CD14-positive monocyte (primary cell): ENCODE results near the gene DACT1. TPM values are rescaled to one million over a fixed set of nuclear protein-coding genes. Genes with fewer than 3 reads are reported as not detected.

Experiments used
- DNase-seq, 3 donors: peaks; one replicate each; pipeline ENCODE4 v3.0.0-alpha.2; 2011 to 2022
- H2AFZ ChIP-seq: 2 replicates; pipeline ENCODE4 v1.6.0; 2012; ENCODE audit warnings: mild to moderate bottlenecking, low read depth, low read length, inconsistent platforms; ENCODE audit not compliant: insufficient read depth, poor library complexity, severe bottlenecking
- H3K27ac ChIP-seq, 2 donors: 1 replicate in 1 of 2; 2 replicates in 1 of 2; pipeline ENCODE4 v1.5.1; 2012 to 2013; ENCODE audit warnings: low read length in 2 of 2, control low read depth in 1 of 2, inconsistent platforms in 1 of 2, low read depth in 1 of 2, mild to moderate bottlenecking in 1 of 2
- H3K27me3 ChIP-seq, 2 donors: one replicate each; pipeline versions ENCODE4 v1.6.0 to v1.6.1; 2011 to 2013; ENCODE audit warnings: low read length in 2 of 2; ENCODE audit not compliant: control insufficient read depth in 2 of 2, insufficient read depth in 2 of 2
- H3K36me3 ChIP-seq, 2 donors: replicated peaks in 1 of 2; 1 replicate in 1 of 2; 2 replicates in 1 of 2; pipeline versions ENCODE4 v1.5.1 to v1.6.1; 2012 to 2013; ENCODE audit warnings: low read length in 2 of 2, control low read depth in 1 of 2, inconsistent platforms in 1 of 2, mild to moderate bottlenecking in 1 of 2; ENCODE audit not compliant: insufficient read depth in 2 of 2, control insufficient read depth in 1 of 2
- H3K4me1 ChIP-seq, 2 donors: 1 replicate in 1 of 2; 2 replicates in 1 of 2; pipeline versions ENCODE4 v1.5.1 to v1.6.1; 2012 to 2013; ENCODE audit warnings: low read length in 2 of 2, control low read depth in 1 of 2, inconsistent platforms in 1 of 2, mild to moderate bottlenecking in 1 of 2, moderate library complexity in 1 of 2; ENCODE audit not compliant: insufficient read depth in 2 of 2, control insufficient read depth in 1 of 2
- H3K4me2 ChIP-seq: replicated peaks from 2 replicates; pipeline ENCODE3; 2012; ENCODE audit warnings: low read length, moderate library complexity, mild to moderate bottlenecking; ENCODE audit not compliant: poor library complexity, severe bottlenecking; ENCODE audit errors: extremely low read depth
- H3K4me3 ChIP-seq, 3 experiments: fragments of 200-600 bp in 1 of 3; sonication (generic) in 1 of 3; replicated peaks in 1 of 3; 1 replicate in 2 of 3; 2 replicates in 1 of 3; pipeline ENCODE4 v1.5.1; 2011 to 2013; ENCODE audit warnings: low read length in 3 of 3, mild to moderate bottlenecking in 3 of 3, control low read depth in 2 of 3, low read depth in 2 of 3, inconsistent platforms in 1 of 3, moderate library complexity in 1 of 3
- H3K79me2 ChIP-seq: 2 replicates; pipeline ENCODE4 v1.6.0; 2012; ENCODE audit warnings: mild to moderate bottlenecking, control low read depth, inconsistent platforms, low read length, moderate library complexity; ENCODE audit not compliant: insufficient read depth
- H3K9ac ChIP-seq: 2 replicates; pipeline ENCODE4 v1.6.0; 2017; ENCODE audit warnings: low read length, mild to moderate bottlenecking; ENCODE audit not compliant: insufficient read depth, poor library complexity, severe bottlenecking
- H3K9me3 ChIP-seq, 2 donors: replicated peaks in 1 of 2; 1 replicate in 1 of 2; 2 replicates in 1 of 2; pipeline versions ENCODE4 v1.5.1 to v1.6.1; 2012 to 2013; ENCODE audit warnings: low read length in 2 of 2, control low read depth in 1 of 2; ENCODE audit not compliant: control insufficient read depth in 1 of 2, insufficient read depth in 1 of 2
- H4K20me1 ChIP-seq: 2 replicates; pipeline ENCODE4 v1.6.0; 2012; ENCODE audit warnings: mild to moderate bottlenecking, low read length, control low read depth, moderate library complexity; ENCODE audit not compliant: insufficient read depth
- H3K27ac Mint-ChIP-seq, 7 donors: one replicate each; pipeline ENCODE4 v1.8.0; 2020; ENCODE audit warnings: mild to moderate bottlenecking in 7 of 7, mixed read lengths in 7 of 7, moderate library complexity in 6 of 7, inconsistent platforms in 2 of 7
- H3K27me3 Mint-ChIP-seq, 3 donors: one replicate each; pipeline ENCODE4 v1.8.0; 2021 to 2022; ENCODE audit warnings: low read depth in 3 of 3, mild to moderate bottlenecking in 3 of 3, mixed read lengths in 3 of 3, moderate library complexity in 3 of 3, inconsistent platforms in 1 of 3
- H3K36me3 Mint-ChIP-seq, 2 donors: one replicate each; pipeline ENCODE4 v1.8.0; 2020; ENCODE audit warnings: mixed read lengths in 2 of 2, inconsistent platforms in 1 of 2, mild to moderate bottlenecking in 1 of 2
- H3K4me1 Mint-ChIP-seq: one replicate; pipeline ENCODE4 v1.8.0; 2020; ENCODE audit warnings: mild to moderate bottlenecking, mixed read lengths
- H3K4me3 Mint-ChIP-seq, 2 donors: one replicate each; pipeline ENCODE4 v1.8.0; 2020; ENCODE audit warnings: mild to moderate bottlenecking in 2 of 2, mixed read lengths in 2 of 2, moderate library complexity in 1 of 2
- H3K9me3 Mint-ChIP-seq, 7 donors: one replicate each; pipeline ENCODE4 v1.8.0; 2020 to 2022; ENCODE audit warnings: mixed read lengths in 7 of 7, mild to moderate bottlenecking in 6 of 7, moderate library complexity in 6 of 7, inconsistent platforms in 2 of 7
- CTCF ChIP-seq: fragments of 200-600 bp; IDR thresholded peaks from one replicate; pipeline ENCODE4 v1.8.0; 2022; ENCODE audit warnings: antibody characterized with exemption, mild to moderate bottlenecking
- WGBS: methylation state at CpG from one replicate; pipeline ENCODE4 v1.1.5; 2013; ENCODE audit warnings: missing lambda C conversion rate; ENCODE audit not compliant: insufficient coverage; 5-methylcytosine and 5-hydroxymethylcytosine counted together
- intact Hi-C, 2 donors: fragments of 100-400 bp; cut with micrococcal nuclease; formaldehyde crosslinking; loops; one replicate each; pipeline versions ENCODE4 v1.15.0 to v1.15.1; 2023
- polyA plus RNA-seq, 3 donors: library from polyadenylated mRNA; depleted of rRNA in 1 of 3; unstranded in 2 of 3; stranded (reverse) in 1 of 3; fragments of 300-500 nt in 2 of 3; fragments of >200 nt in 1 of 3; fragmentation: Illumina TruSeq in 2 of 3; gene quantifications; 1 replicate in 2 of 3; 2 replicates in 1 of 3; pipeline ENCODE4 v1.2.3, GENCODE V29; 2012 to 2021

DACT1 gene
- polyA plus RNA-seq, 3 donors = 0.09 TPM; not detected in 2

GRCh38 chr14:58638231-58639197 is 752 bp downstream of the DACT1 start:
- Histone ChIP-seq H3K9ac (peak overlapping the region; percentile 49), H3K27ac (no peak overlapping the region), H3K27me3 (peaks cover 29 to 31% of the 10 kb centered on the region in 2 donors), H2AFZ (peak overlapping the region; percentile 71), H3K9me3 (peaks cover 0 to 6% of the 10 kb centered on the region in 2 donors), H3K4me3 (peak overlapping the region; percentile 38 to 76 (median 42)), H3K36me3 (no peaks in the 10 kb centered on the region), H3K4me1 (peaks cover 11 to 16% of the 10 kb centered on the region in 2 donors), H4K20me1 (no peaks in the 10 kb centered on the region), H3K79me2 (no peaks in the 10 kb centered on the region), H3K4me2 (peak overlapping the region; percentile 92)
- Mint-ChIP-seq H3K9me3 (peaks cover 0 to 11% (median 3%) of the 10 kb centered on the region in 7 donors), H3K4me1 (peaks cover 28% of the 10 kb centered on the region), H3K27me3 (peaks cover 30 to 40% (median 33%) of the 10 kb centered on the region in 3 donors), H3K4me3 (peak overlapping the region; percentile 79 to 87), H3K27ac (peak overlapping the region in 1 of 7 donors; percentile 50), H3K36me3 (no peaks in the 10 kb centered on the region)
- no peak for DNase-seq
- intact Hi-C loops = loop anchor here in 1 of 2 donors (10.0 kb wide), 1 partner anchor 416 kb away; no protein-coding TSS in a partner anchor
- under 1% methylated on average over 61 of the region's 75 CpGs for WGBS
- TF ChIP-seq CTCF = no peak

- Histone ChIP-seq H3K4me2 (peak overlapping the region; percentile 92), H2AFZ (peak overlapping the region; percentile 71)
These were observed 1.4 kb downstream of the DACT1 start for GRCh38 chr14:58639198-58639565.

More at GRCh38 chr14:58639198-58639565, 1.4 kb downstream of the DACT1 start:
- intact Hi-C loops = loop anchor here in 1 of 2 donors (10.0 kb wide), 1 partner anchor 416 kb away; no protein-coding TSS in a partner anchor
- Mint-ChIP-seq H3K36me3 (no peaks in the 10 kb centered on the region), H3K4me3 (peak overlapping the region; percentile 79 to 87), H3K27ac (no peak overlapping the region), H3K4me1 (peaks cover 28% of the 10 kb centered on the region), H3K9me3 (peaks cover 0 to 11% (median 3%) of the 10 kb centered on the region in 7 donors), H3K27me3 (peaks cover 30 to 40% (median 36%) of the 10 kb centered on the region in 3 donors)
- no peak for TF ChIP-seq CTCF
- DNase-seq = no peak
- no peak overlapping the region for H3K27ac ChIP-seq
- peaks cover 29 to 31% of the 10 kb centered on the region in 2 donors for H3K27me3 ChIP-seq
- peak overlapping the region in 1 of 3 experiments; percentile 76 for H3K4me3 ChIP-seq
- H3K79me2 ChIP-seq = no peaks in the 10 kb centered on the region
- no peak overlapping the region for H3K9ac ChIP-seq
- H3K4me1 ChIP-seq = peaks cover 11 to 16% of the 10 kb centered on the region in 2 donors
- WGBS = 0% methylated on average over 1 of the region's 5 CpGs
- no peaks in the 10 kb centered on the region for H3K36me3 ChIP-seq
- no peaks in the 10 kb centered on the region for H4K20me1 ChIP-seq
- peaks cover 0 to 6% of the 10 kb centered on the region in 2 donors for H3K9me3 ChIP-seq
